Measurements from ENCODE around the gene DCAF7. TPM values are rescaled to one million over a fixed set of nuclear protein-coding genes. Genes with fewer than 3 reads are reported as not detected.

DCAF7 gene
- total RNA-seq, result 51.0 TPM

GRCh38 chr17:63549946-63550816, at the start of gene DCAF7:
DCAF7 (plus strand) TSS chr17:63550477; CDS start chr17:63550678, 201 bp downstream.

GRCh38 chr17:63523253-63523855, 26.9 kb upstream of the DCAF7 start, which contains the start of gene KCNH6:
KCNH6 (plus strand) TSS chr17:63523358; CDS start chr17:63523414, 56 bp downstream.

GRCh38 chr17:63600569-63601438, 50.5 kb downstream of the DCAF7 start, which contains the start of gene TACO1:
TACO1 (plus strand) TSS chr17:63600895; CDS start chr17:63601084, 189 bp downstream.

GRCh38 chr17:63621684-63622573, 71.7 kb downstream of the DCAF7 start, which contains the start of gene MAP3K3:
MAP3K3 (plus strand) TSS chr17:63622417; CDS start chr17:63622760, 343 bp downstream.

Small RNA genes within 50 kb of the gene (small RNA-seq; reads per million reads assigned to genes)
- not detected for gene RNU6-288P

Other genes starting within 250 kb of the DCAF7 start
- gene CYB561, start 104.2 kb upstream of the DCAF7 start, total RNA-seq, result 61.6 TPM
- 6.9 TPM for gene ACE, start 73.4 kb upstream of the DCAF7 start, total RNA-seq
- 0.69 TPM for gene KCNH6, start 27.1 kb upstream of the DCAF7 start, total RNA-seq
- 10.1 TPM for gene TACO1, start 50.4 kb downstream of the DCAF7 start, total RNA-seq
- 19.4 TPM for gene MAP3K3, start 71.9 kb downstream of the DCAF7 start, total RNA-seq
- gene LIMD2, start 149.6 kb downstream of the DCAF7 start, total RNA-seq, result 12.5 TPM
- gene STRADA, start 191.3 kb downstream of the DCAF7 start, total RNA-seq, result 32.3 TPM
- gene CCDC47, start 223.1 kb downstream of the DCAF7 start, total RNA-seq, result 65.3 TPM
- gene DDX42, start 223.7 kb downstream of the DCAF7 start, total RNA-seq, result 82.4 TPM